ENCODE measurements around the gene NDUFV1. TPM values are rescaled to one million over a fixed set of nuclear protein-coding genes. Genes with fewer than 3 reads are reported as not detected.
A peak's percentile ranks its signal among the peaks of the same experiment; 100 is the strongest.

NDUFV1 gene
- total and polyA plus RNA-seq, 2 experiments from 2014 or later, result 136 to 168 TPM

DNA sequence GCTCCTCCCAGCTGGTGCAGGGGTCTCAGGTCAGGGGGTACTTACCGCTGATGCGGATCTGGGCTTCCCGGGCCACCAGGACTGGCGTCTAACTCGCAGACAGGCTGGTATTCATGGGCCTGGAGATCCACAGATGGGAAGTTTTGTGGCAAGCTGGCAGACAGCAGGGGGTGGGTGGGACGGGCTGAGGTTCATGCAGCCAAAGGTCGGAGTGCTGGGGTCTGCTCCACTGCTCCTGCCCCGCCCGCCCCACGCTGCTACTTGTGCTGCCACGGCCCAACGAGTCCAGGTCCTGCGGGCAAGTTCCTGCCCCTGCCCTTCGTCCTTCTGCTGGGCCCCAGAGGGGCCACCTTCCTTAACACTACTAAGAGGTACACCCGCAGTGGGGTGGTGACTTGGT lies 40.7 kb downstream of the NDUFV1 start:
- no peaks in the 10 kb centered on the region for H3K9me2 ChIP-seq (ENCODE audit: insufficient read depth)
- H3F3A ChIP-seq (ENCODE audit: insufficient read depth), result no peaks in the 10 kb centered on the region
- H3K4me2 ChIP-seq (ENCODE audit: unreplicated experiment), result no peak overlapping the region
- H3K4me3 ChIP-seq, result no peak overlapping the region
- H3K79me2 ChIP-seq (ENCODE audit: insufficient read depth), result no peaks in the 10 kb centered on the region
- no peaks in the 10 kb centered on the region for H3K36me3 ChIP-seq (ENCODE audit: low read depth)
- no peaks in the 10 kb centered on the region for H4K20me1 ChIP-seq (ENCODE audit: insufficient read depth)
- no peak for TF ChIP-seq EZH2phosphoT487 (IDR thresholded peaks at IDR 0.05; ENCODE audit: insufficient read depth, low read depth)
- no peak for TF ChIP-seq EZH2 (IDR thresholded peaks at IDR 0.05; ENCODE audit: insufficient read depth, poor library complexity, severe bottlenecking)
- no peak overlapping the region for H3K27ac ChIP-seq
- no peaks in the 10 kb centered on the region for H3K9me3 ChIP-seq (ENCODE audit: low read depth)
- DNase-seq, result no peak
- no peaks in the 10 kb centered on the region for H3K27me3 ChIP-seq (replicated peaks; ENCODE audit: insufficient read depth)
- in situ Hi-C loops (cut with MboI), result no loop called here
- 47 to 50% methylated on average over 10 to 15 of the region's 15 CpGs for WGBS, 2 experiments (ENCODE audit: low coverage in 1 of 2, low lambda C conversion rate in 2 of 2, missing lambda C conversion rate in 2 of 2)
- H3K9ac ChIP-seq, result no peak overlapping the region
- H3K4me1 ChIP-seq (ENCODE audit: insufficient read depth), result no peaks in the 10 kb centered on the region
- no peak overlapping the region for H2AFZ ChIP-seq

DNA sequence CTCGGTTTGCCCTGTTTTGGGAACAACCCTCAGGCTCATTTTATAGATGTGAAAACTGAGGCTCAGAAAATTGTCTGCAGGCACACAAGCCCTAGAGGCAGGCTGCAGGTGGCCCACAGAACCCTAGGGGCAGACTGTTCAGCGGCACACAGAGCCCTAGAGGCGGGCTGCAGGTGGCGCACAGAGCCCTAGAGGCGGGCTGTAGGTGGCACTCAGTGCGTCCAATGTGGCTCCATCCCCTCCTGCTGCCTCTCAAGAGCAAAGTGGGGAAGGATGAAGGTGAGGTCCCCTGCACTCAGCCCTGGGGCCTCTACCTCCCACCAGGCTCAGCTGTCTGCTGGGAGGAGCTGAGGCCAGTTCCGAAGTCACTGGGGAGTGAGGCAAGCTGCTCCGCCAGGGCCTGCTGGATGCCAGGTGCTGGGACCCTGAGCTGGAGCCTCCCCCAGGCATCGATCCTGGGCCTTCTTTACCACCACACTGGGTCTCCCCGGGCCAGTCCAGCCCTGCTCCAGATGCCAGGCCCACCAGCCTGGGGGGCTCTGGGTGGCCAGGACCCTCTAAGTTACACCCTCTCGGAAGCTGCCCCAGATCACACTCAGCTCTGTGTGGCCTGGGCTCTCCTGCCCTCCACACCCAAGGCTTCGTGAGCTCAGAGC lies 41.5 kb downstream of the NDUFV1 start:
- no peaks in the 10 kb centered on the region for H3F3A ChIP-seq (ENCODE audit: insufficient read depth)

DNA sequence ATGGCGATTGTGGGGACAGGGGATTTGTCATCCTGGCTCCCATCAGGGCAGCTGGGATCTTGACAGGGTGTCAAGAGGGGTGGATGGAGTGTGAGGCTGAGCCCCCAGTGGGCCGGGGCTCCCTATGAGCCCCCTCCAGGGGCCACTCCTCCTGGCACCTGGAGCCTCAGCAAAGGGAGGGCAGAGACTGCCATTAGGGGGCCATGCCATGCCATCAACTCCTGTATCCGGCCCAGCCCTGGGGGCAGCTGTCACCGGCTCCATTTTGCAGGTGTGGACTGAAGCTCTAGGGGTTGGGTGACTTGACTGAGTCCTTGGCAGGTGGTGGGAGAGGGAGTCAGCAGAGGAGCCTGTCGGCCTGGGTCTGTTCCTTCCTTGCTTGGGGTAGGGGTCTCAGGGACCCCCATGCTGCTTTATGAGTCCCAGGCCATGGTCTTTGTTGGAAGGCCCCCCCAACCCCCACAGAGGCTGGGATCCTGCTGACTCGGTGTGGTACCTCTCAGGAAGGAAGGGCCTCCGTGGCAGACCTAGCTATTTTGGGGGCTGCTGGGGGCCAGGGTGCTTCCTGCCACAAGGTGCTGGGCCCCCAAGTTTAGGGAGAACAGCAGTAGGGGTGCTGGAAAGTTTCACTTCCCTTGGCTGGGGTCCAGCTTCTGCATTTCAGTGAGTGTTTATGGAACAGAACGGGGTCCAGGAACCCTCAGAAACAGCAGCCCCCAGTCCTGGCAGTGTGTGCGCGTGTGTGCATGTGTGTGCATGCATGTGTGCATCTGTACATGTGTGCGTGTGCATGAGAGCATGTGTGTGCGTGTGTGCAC lies 42.3 kb downstream of the NDUFV1 start:
- no peaks in the 10 kb centered on the region for H3F3A ChIP-seq (ENCODE audit: insufficient read depth)
- no peaks in the 10 kb centered on the region for H3K9me3 ChIP-seq (ENCODE audit: low read depth)
- no peak overlapping the region for H3K9ac ChIP-seq
- in situ Hi-C loops (cut with MboI), result no loop called here
- TF ChIP-seq EZH2phosphoT487 (IDR thresholded peaks at IDR 0.05; ENCODE audit: insufficient read depth, low read depth), result no peak
- no peak overlapping the region for H3K4me3 ChIP-seq
- no peak overlapping the region for H2AFZ ChIP-seq
- H4K20me1 ChIP-seq (ENCODE audit: insufficient read depth), result no peaks in the 10 kb centered on the region
- no peaks in the 10 kb centered on the region for H3K36me3 ChIP-seq (ENCODE audit: low read depth)
- no peak for DNase-seq
- H3K27ac ChIP-seq, result no peak overlapping the region
- no peaks in the 10 kb centered on the region for H3K9me2 ChIP-seq (ENCODE audit: insufficient read depth)
- no peak overlapping the region for H3K4me2 ChIP-seq (ENCODE audit: unreplicated experiment)
- no peaks in the 10 kb centered on the region for H3K4me1 ChIP-seq (ENCODE audit: insufficient read depth)
- H3K27me3 ChIP-seq (replicated peaks; ENCODE audit: insufficient read depth), result no peaks in the 10 kb centered on the region; the same call in 1 of the 2 replicates
- no peaks in the 10 kb centered on the region for H3K79me2 ChIP-seq (ENCODE audit: insufficient read depth)
- 64 to 68% methylated on average over 12 of the region's 12 CpGs for WGBS, 2 experiments (ENCODE audit: low coverage in 1 of 2, low lambda C conversion rate in 2 of 2, missing lambda C conversion rate in 2 of 2)

More for the DNA sequence above, 41.5 kb downstream of the NDUFV1 start:
- Histone ChIP-seq H3K9me3 (ENCODE audit: low read depth) (no peaks in the 10 kb centered on the region), H3K4me3 (no peak overlapping the region), H3K79me2 (ENCODE audit: insufficient read depth) (no peaks in the 10 kb centered on the region), H3K9me2 (ENCODE audit: insufficient read depth) (no peaks in the 10 kb centered on the region), H3K27me3 (replicated peaks; ENCODE audit: insufficient read depth) (no peaks in the 10 kb centered on the region), H3K36me3 (ENCODE audit: low read depth) (no peaks in the 10 kb centered on the region), H3K27ac (no peak overlapping the region), H3K4me2 (ENCODE audit: unreplicated experiment) (no peak overlapping the region), H2AFZ (no peak overlapping the region), H3K4me1 (ENCODE audit: insufficient read depth) (no peaks in the 10 kb centered on the region), H3K9ac (no peak overlapping the region), H4K20me1 (ENCODE audit: insufficient read depth) (no peaks in the 10 kb centered on the region)
- whole genome bisulfite sequencing, 2 experiments (ENCODE audit: low coverage in 1 of 2, low lambda C conversion rate in 2 of 2, missing lambda C conversion rate in 2 of 2), result 30 to 38% methylated on average over 10 to 12 of the region's 12 CpGs
- in situ Hi-C loops (cut with MboI), result no loop called here
- DNase-seq, result peak; percentile 22
- no peak for TF ChIP-seq EZH2 (IDR thresholded peaks at IDR 0.05; ENCODE audit: insufficient read depth, poor library complexity, severe bottlenecking)
- TF ChIP-seq EZH2phosphoT487 (IDR thresholded peaks at IDR 0.05; ENCODE audit: insufficient read depth, low read depth), result no peak

DNA sequence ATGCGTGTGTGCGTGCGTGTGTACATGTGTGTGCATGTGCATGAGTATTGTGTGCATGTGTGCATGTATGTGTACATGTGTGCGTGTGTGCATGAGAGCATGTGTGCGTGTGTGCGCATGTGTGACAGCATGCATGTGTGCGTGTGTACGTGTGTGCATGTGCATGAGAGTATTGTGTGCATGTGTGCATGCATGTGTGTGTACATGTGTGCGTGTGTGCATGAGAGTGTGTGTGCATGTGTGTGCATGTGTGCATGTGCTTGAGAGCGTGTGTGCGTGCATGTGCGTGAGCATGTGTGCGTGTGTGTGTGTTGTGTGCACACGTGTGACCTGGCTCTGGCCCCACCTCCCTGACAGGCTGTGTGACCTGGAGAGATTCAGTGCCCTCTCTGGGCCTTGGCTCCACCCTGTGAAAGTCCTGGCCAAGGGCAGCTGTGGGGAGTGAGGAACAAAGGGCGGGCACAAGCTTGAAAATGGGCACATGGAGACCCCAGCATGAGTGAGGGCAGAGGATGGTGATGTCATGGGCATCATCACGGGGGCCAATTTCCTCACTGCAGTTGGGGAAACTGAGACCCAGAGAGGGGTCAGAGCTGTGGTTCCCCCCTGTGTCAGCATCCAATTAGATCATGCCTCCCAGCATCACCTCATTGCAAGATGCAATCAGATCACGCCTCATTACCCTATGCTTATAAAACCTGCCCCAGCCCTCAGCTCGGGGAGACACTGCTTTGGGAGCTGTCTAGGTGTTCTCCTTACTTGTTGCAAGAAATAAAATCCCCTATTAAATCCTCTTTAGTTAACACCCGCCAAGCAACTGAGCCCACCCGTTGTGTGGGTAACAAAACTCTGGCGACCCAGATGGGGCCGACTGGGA lies 43.1 kb downstream of the NDUFV1 start:
- no peak for DNase-seq
- Histone ChIP-seq H2AFZ (no peak overlapping the region), H3K9me2 (ENCODE audit: insufficient read depth) (no peaks in the 10 kb centered on the region), H4K20me1 (ENCODE audit: insufficient read depth) (no peaks in the 10 kb centered on the region), H3K4me1 (ENCODE audit: insufficient read depth) (no peaks in the 10 kb centered on the region), H3K36me3 (ENCODE audit: low read depth) (no peaks in the 10 kb centered on the region), H3K27me3 (replicated peaks; ENCODE audit: insufficient read depth) (peaks cover 4% of the 10 kb centered on the region), H3K27ac (no peak overlapping the region), H3F3A (ENCODE audit: insufficient read depth) (no peaks in the 10 kb centered on the region), H3K79me2 (ENCODE audit: insufficient read depth) (no peaks in the 10 kb centered on the region), H3K9me3 (ENCODE audit: low read depth) (no peaks in the 10 kb centered on the region), H3K4me3 (no peak overlapping the region), H3K4me2 (ENCODE audit: unreplicated experiment) (no peak overlapping the region), H3K9ac (no peak overlapping the region)
- WGBS, 2 experiments (ENCODE audit: low coverage in 1 of 2, low lambda C conversion rate in 2 of 2, missing lambda C conversion rate in 2 of 2), result 73 to 74% methylated on average over 22 of the region's 22 CpGs
- in situ Hi-C loops (cut with MboI), result no loop called here
- no peak for TF ChIP-seq EZH2phosphoT487 (IDR thresholded peaks at IDR 0.05; ENCODE audit: insufficient read depth, low read depth)
- no peak for TF ChIP-seq EZH2 (IDR thresholded peaks at IDR 0.05; ENCODE audit: insufficient read depth, poor library complexity, severe bottlenecking)

Data from GM23248 (cell line).